Right lobe of liver (tissue), 6 donors: ENCODE measurements around the gene SPOCK1. TPM values are rescaled to one million over a fixed set of nuclear protein-coding genes. Genes with fewer than 3 reads are reported as not detected.

Experiments used
- ATAC-seq, 4 donors: fragments of 200-7000 bp; cut with Tn5 transposase; one replicate each; pipeline ENCODE4 v1.9.1; 2020; ENCODE audit warnings: mild to moderate bottlenecking in 4 of 4, moderate library complexity in 4 of 4
- DNase-seq, 3 donors: peaks; one replicate each; pipeline ENCODE4 v3.0.0-alpha.2; 2020
- H3K27ac ChIP-seq, 3 donors: fragments of 200-600 bp; one replicate each; pipeline ENCODE4 v1.8.0; 2022
- H3K27me3 ChIP-seq, 2 donors: fragments of 200-600 bp; one replicate each; pipeline ENCODE4 v1.8.0; 2022
- H3K36me3 ChIP-seq, 4 donors: fragments of 200-600 bp; sonication (generic) in 1 of 4; one replicate each; pipeline versions ENCODE4 v1.5.1 to v1.8.0; 2017 to 2022; ENCODE audit warnings: control low read depth in 1 of 4
- H3K4me1 ChIP-seq, 4 donors: fragments of 200-600 bp; sonication (generic) in 1 of 4; one replicate each; pipeline versions ENCODE4 v1.5.1 to v1.8.0; 2017 to 2022; ENCODE audit warnings: control low read depth in 1 of 4
- H3K4me3 ChIP-seq, 3 donors: fragments of 200-600 bp; one replicate each; pipeline ENCODE4 v1.8.0; 2022
- H3K9me3 ChIP-seq, 4 donors: fragments of 200-600 bp; sonication (generic) in 1 of 4; one replicate each; pipeline versions ENCODE4 v1.5.1 to v1.8.0; 2017 to 2022; ENCODE audit warnings: control low read depth in 1 of 4
- POLR2A ChIP-seq: fragments of 450-650 bp; IDR thresholded peaks from one replicate; pipeline ENCODE4 v1.6.1; 2017; ENCODE audit warnings: antibody characterized with exemption, mild to moderate bottlenecking
- WGBS: methylation state at CpG from one replicate; pipeline ENCODE4 v1.1.6; 2018; ENCODE audit warnings: low coverage, low lambda C conversion rate; ENCODE audit not compliant: insufficient coverage; ENCODE audit errors: missing lambda C conversion rate; 5-methylcytosine and 5-hydroxymethylcytosine counted together
- intact Hi-C, 2 donors: fragments of 100-400 bp; cut with DNase I; formaldehyde crosslinking; loops; one replicate each; pipeline versions ENCODE4 v1.11.2 to v1.14.1; 2022
- total RNA-seq, 6 experiments: library from RNA; depleted of rRNA in 2 of 6; stranded (reverse); fragments of >200 nt in 2 of 6; fragmentation: NEBNext Ultra II Directional in 3 of 6; extraction: Animal tissue kit (Norgen Biotek cat#: 25700) in 3 of 6; gene quantifications; one replicate each; pipeline versions ENCODE4 v1.1.0 to v1.2.4, GENCODE V29; 2016 to 2023
- TF ChIP-seq, protein P1 (sequence below), 4 donors: fragments of 200-600 bp in 3 of 4; fragments of 450-650 bp in 1 of 4; IDR thresholded peaks; one replicate each; pipeline versions ENCODE4 v1.5.1 to v1.8.0; 2016 to 2022; ENCODE audit warnings: antibody characterized with exemption in 4 of 4, mild to moderate bottlenecking in 2 of 4
- donor health status: DM: no; HTN: yes; CAD: no.
- donor health status: DM: no; HTN: no; CAD: no.
- donor health status: DM: no; HTN: no; CAD: no.
- donor health status: DM: no; HTN: yes; CAD: no.
- donor health status: DM: no; HTN: yes; CAD: no.

The SPOCK1 gene
- total RNA-seq, 6 experiments from 2014 or later = 0.06 to 0.86 (median 0.15) TPM; not detected in 1

DNA sequence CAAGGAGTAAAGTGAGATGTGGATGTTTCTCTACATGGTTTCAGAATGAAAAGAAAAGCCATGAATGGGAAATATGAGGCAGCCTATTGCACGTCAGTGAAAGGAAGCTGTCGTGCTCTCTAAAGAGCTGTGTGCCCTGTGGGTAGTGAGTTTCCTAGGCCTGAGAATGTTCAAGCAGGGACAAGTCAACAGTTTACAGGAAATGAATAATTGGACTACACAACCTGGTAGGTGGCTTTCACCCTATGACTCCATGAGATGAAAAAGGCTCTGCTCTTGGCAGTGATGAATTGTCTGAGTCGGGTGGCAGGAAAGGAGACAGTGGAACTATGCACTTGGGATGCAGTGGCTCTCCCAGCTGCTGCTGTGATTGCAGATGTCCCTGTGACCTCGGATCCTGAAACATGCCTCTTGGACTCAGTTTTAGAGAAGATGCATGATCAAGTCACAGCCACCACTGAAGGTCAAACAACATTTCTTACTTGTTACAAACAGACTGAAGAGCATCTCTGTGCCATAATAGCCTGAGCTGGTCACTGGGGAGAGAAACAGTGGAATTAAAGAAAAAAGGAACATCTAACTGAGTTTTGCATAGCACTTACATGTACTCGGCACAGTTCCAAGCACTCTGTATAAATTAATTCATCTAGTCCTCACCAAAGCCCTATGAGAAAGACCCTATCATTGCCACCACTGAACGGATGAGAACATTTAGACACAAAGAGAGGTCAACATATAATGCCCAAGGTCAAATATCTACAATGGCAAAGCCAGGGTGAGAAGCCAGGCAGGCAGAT, 293.7 kb downstream of the SPOCK1 start:
- intact Hi-C loops = no loop called here
- H3K4me1 ChIP-seq = no peaks in the 10 kb centered on the region
- 50% methylated on average over 5 of the region's 6 CpGs for WGBS
- no peaks in the 10 kb centered on the region for H3K27me3 ChIP-seq
- ATAC-seq (no peak), DNase-seq (no peak)
- H3K36me3 ChIP-seq = no peaks in the 10 kb centered on the region
- H3K4me3 ChIP-seq = no peak overlapping the region
- no peak overlapping the region for H3K27ac ChIP-seq
- TF ChIP-seq, protein P1, sequence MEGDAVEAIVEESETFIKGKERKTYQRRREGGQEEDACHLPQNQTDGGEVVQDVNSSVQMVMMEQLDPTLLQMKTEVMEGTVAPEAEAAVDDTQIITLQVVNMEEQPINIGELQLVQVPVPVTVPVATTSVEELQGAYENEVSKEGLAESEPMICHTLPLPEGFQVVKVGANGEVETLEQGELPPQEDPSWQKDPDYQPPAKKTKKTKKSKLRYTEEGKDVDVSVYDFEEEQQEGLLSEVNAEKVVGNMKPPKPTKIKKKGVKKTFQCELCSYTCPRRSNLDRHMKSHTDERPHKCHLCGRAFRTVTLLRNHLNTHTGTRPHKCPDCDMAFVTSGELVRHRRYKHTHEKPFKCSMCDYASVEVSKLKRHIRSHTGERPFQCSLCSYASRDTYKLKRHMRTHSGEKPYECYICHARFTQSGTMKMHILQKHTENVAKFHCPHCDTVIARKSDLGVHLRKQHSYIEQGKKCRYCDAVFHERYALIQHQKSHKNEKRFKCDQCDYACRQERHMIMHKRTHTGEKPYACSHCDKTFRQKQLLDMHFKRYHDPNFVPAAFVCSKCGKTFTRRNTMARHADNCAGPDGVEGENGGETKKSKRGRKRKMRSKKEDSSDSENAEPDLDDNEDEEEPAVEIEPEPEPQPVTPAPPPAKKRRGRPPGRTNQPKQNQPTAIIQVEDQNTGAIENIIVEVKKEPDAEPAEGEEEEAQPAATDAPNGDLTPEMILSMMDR (IDR thresholded peaks at IDR 0.05) = no peak
- TF ChIP-seq POLR2A = no peak
- H3K9me3 ChIP-seq = no peaks in the 10 kb centered on the region

DNA sequence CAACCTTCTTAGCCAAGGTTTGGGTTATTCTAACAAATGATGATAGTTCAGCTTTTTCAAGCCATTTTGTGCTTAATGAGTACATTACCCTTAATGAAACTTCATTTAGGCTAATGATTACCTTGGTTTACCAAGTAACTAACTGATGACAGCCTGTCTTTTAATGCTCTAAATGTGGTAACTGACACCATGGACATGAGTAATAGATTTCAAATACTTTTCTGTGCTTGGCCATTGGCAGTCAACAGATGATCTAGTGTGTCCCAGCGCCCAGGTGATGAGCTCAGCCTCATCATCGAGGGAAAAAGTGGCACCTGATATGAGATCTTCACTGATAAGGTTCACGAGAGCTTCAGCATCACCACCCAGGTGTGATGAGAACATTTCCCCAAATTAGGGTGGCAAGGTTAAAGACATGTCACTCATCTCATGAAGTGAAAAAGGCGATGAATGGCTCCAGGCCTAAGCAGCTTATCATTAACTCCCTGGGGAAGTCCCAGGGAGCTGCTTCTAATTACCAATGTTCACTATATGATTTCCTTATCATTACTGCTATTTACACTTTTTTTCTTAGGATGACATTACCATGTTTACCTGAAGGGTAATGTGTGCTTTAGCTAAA, 296.0 kb downstream of the SPOCK1 start:
- no peaks in the 10 kb centered on the region for H3K4me1 ChIP-seq
- DNase-seq (no peak), ATAC-seq (no peak)
- no peak for TF ChIP-seq POLR2A
- TF ChIP-seq, protein P1 (IDR thresholded peaks at IDR 0.05) = no peak
- H3K36me3 ChIP-seq = no peaks in the 10 kb centered on the region
- no peaks in the 10 kb centered on the region for H3K27me3 ChIP-seq
- WGBS = 32% methylated on average over 4 of the region's 4 CpGs
- intact Hi-C loops = no loop called here
- no peak overlapping the region for H3K4me3 ChIP-seq
- H3K27ac ChIP-seq = no peak overlapping the region
- no peaks in the 10 kb centered on the region for H3K9me3 ChIP-seq

DNA sequence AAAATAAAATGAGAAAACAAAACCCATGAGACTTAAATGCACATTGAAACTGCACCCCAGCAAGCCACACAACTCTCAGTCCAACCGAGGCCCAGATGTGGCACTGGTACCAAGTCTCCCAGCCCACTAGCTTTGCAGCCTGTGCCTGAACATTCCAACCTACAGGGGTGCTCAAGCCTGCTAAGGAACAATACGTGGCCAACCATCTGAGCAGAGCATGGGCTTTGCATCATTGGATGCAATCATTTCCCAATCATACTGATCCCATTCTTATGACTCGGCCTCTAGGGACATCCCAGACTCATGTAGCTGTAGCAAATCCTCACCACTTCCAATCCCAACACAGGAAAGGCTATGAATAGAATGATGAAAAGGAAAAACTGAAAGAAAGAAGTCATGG, 297.2 kb downstream of the SPOCK1 start:
- TF ChIP-seq, protein P1 (IDR thresholded peaks at IDR 0.05) = no peak
- TF ChIP-seq POLR2A = no peak
- intact Hi-C loops = no loop called here
- Histone ChIP-seq H3K4me3 (no peak overlapping the region), H3K27ac (no peak overlapping the region), H3K27me3 (no peaks in the 10 kb centered on the region), H3K36me3 (no peaks in the 10 kb centered on the region), H3K9me3 (no peaks in the 10 kb centered on the region), H3K4me1 (no peaks in the 10 kb centered on the region)
- 14% methylated on average over 2 of the region's 3 CpGs for WGBS
- DNase-seq (no peak), ATAC-seq (no peak)

DNA sequence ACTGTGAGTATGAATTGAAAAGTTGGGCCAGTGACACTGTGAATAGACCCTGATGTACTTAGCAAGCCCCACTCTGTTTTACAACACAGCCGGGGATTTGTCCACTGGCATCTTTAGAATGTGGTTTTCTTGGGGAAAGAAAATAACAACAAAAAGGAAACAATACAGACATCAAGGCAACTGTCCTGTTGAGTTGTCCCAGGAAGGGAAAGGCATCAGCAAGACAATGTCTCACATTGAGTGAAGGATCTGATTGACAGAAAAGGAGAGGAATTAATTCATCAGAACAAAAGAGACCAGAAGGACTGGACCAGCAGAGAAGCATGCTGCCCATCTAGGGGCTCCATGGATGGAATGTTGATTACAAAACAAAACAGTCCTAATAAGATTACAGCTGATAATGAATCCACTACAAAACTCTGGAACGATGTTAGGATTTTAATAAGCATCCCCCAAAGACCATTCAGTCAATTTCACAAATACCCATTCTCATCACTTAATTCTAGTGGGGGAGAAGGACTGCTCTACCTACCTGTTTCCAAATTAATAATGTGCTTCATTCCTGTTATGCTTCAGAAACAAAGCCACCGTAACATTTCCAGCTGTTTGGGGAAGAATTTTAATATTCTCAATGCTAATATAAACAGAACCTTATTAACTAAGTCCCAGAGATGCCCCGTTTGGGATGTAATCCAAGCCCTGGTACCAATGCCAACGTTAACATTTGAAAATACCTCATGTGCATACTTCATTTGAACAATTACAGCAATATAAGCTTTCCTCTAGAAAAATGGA, 298.0 kb downstream of the SPOCK1 start:
- DNase-seq = no peak
- intact Hi-C loops = no loop called here

More for the DNA sequence above, 298.0 kb downstream of the SPOCK1 start:
- Histone ChIP-seq H3K4me3 (no peak overlapping the region), H3K27me3 (no peaks in the 10 kb centered on the region), H3K36me3 (no peaks in the 10 kb centered on the region), H3K9me3 (no peaks in the 10 kb centered on the region), H3K27ac (no peak overlapping the region), H3K4me1 (no peaks in the 10 kb centered on the region)
- TF ChIP-seq, protein P1 (IDR thresholded peaks at IDR 0.05) = no peak
- TF ChIP-seq POLR2A = no peak
- WGBS = 53% methylated on average over 5 of the region's 5 CpGs
- ATAC-seq = no peak
